Skin of body (tissue), 3 donors: ENCODE measurements around the gene RTF2. TPM values are rescaled to one million over a fixed set of nuclear protein-coding genes. Genes with fewer than 3 reads are reported as not detected.
A peak's percentile ranks its signal among the peaks of the same experiment; 100 is the strongest.
"Not testable (repeated sequence)": the region's sequence is repeated elsewhere in the genome, so short reads cannot be mapped to it uniquely, and the experiment has no call there.

Experiments used
- DNase-seq: peaks from one replicate; lab custom pipeline; 2025; lab: John Stamatoyannopoulos, UW
- small RNA-seq: library from RNA; depleted of rRNA; stranded (forward); fragments of <200 nt; gene quantifications from one replicate; pipeline ENCODE3, GENCODE V24; 2014; ENCODE audit warnings: low replicate concordance
- total RNA-seq: library from RNA; depleted of rRNA; stranded (reverse); fragments of >200 nt; gene quantifications from one replicate; pipeline ENCODE4 v1.2.3, GENCODE V29; 2014

RTF2 gene
- total RNA-seq, 1 donor from 2014 or later = 44.7 TPM

GRCh38 chr20:56542489-56543030, 74.1 kb downstream of the RTF2 start:
- no peak for DNase-seq

GRCh38 chr20:56551571-56551970, 83.1 kb downstream of the RTF2 start:
- no peak for DNase-seq

GRCh38 chr20:56552911-56553629, 84.6 kb downstream of the RTF2 start:
- DNase-seq = no peak

GRCh38 chr20:56554869-56555268, 86.4 kb downstream of the RTF2 start:
- DNase-seq = peak; percentile 89

GRCh38 chr20:56558968-56559367, 90.5 kb downstream of the RTF2 start:
- no peak for DNase-seq

- not testable (repeated sequence) for DNase-seq
These were observed 96.1 kb downstream of the RTF2 start for GRCh38 chr20:56564526-56564925.

- no peak for DNase-seq
These were observed 97.1 kb downstream of the RTF2 start for GRCh38 chr20:56565511-56565910.

GRCh38 chr20:56566621-56567020, 98.2 kb downstream of the RTF2 start:
- DNase-seq = no peak

Small RNA genes within 50 kb of the gene (small RNA-seq; reads per million reads assigned to genes)
- gene RPL39P = not detected

Other genes with a start within 250 kb of the RTF2 start
- gene MC3R, start 219.9 kb upstream of the RTF2 start, total RNA-seq = not detected
- gene FAM210B, start 109.7 kb upstream of the RTF2 start, total RNA-seq = 39.7 TPM
- gene AURKA, start 76.4 kb upstream of the RTF2 start, total RNA-seq = 8.3 TPM
- gene CSTF1, start 76.0 kb upstream of the RTF2 start, total RNA-seq = 23.0 TPM
- gene CASS4, start 56.4 kb upstream of the RTF2 start, total RNA-seq = 0.89 TPM
- gene FAM209A, start 56.1 kb downstream of the RTF2 start, total RNA-seq = not detected
- gene FAM209B, start 64.6 kb downstream of the RTF2 start, total RNA-seq = not detected
- 22.8 TPM for gene TFAP2C, start 160.7 kb downstream of the RTF2 start, total RNA-seq